ENCODE measurements around the gene ACTG2.

Gene ACTG2

DNA sequence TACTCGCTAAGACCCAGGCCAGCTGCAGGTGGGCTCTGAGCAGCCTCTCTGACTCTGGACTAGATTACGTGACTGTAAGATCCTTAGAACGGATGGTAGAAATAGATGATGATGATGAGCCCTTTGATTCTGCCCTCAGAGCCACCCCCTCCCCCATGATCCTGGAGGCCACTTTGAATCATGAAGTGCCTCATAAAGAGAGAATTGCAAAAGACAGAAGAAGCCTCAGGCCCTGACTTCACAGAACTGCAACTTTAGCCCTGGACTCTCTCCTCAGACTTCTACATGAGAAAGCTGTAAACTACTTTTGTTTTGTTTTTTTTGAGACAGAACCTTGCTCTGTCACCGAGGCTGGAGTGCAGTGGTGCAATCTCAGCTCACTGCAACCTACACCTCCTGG is 76.5 kb downstream of the ACTG2 start:
- DNase-seq: no peak
